Hepatocyte (in vitro differentiated cells): ENCODE results near the gene CORO7. TPM values are rescaled to one million over a fixed set of nuclear protein-coding genes. Genes with fewer than 3 reads are reported as not detected.

Source experiments
- DNase-seq: peaks from one replicate; pipeline ENCODE4 v3.0.0-alpha.2; 2016; ENCODE audit warnings: low spot score
- H2AFZ ChIP-seq: fragments of 200-600 bp; sonication (generic); 2 replicates; pipeline ENCODE4 v1.6.0; 2016; ENCODE audit warnings: antibody characterized with exemption, mild to moderate bottlenecking
- H3K27ac ChIP-seq: fragments of 200-600 bp; sonication (generic); 2 replicates; pipeline ENCODE4 v1.5.1; 2016; ENCODE audit warnings: mild to moderate bottlenecking
- H3K27me3 ChIP-seq: fragments of 200-600 bp; sonication (generic); 2 replicates; pipeline ENCODE4 v1.6.1; 2016
- H3K36me3 ChIP-seq: fragments of 200-600 bp; sonication (generic); replicated peaks from 2 replicates; pipeline ENCODE4 v1.5.1; 2016; ENCODE audit warnings: low read depth; ENCODE audit not compliant: insufficient read depth
- H3K4me1 ChIP-seq: fragments of 200-600 bp; sonication (generic); 2 replicates; pipeline ENCODE4 v1.5.1; 2016; ENCODE audit warnings: mild to moderate bottlenecking, moderate library complexity; ENCODE audit not compliant: insufficient read depth
- H3K4me2 ChIP-seq: fragments of 200-600 bp; sonication (generic); 2 replicates; pipeline ENCODE4 v1.6.0; 2016
- H3K4me3 ChIP-seq: fragments of 200-600 bp; sonication (generic); 2 replicates; pipeline ENCODE4 v1.5.1; 2016; ENCODE audit warnings: mild to moderate bottlenecking
- H3K79me2 ChIP-seq: fragments of 200-600 bp; sonication (generic); 2 replicates; pipeline ENCODE4 v1.6.0; 2017; ENCODE audit warnings: mild to moderate bottlenecking
- H3K9me2 ChIP-seq: fragments of 200-600 bp; sonication (generic); replicated peaks from 2 replicates; pipeline ENCODE4 v1.6.0; 2017; ENCODE audit warnings: mild to moderate bottlenecking; ENCODE audit not compliant: insufficient read depth
- H3K9me3 ChIP-seq: fragments of 200-600 bp; sonication (generic); 2 replicates; pipeline ENCODE4 v1.5.1; 2016; ENCODE audit warnings: low read depth, mild to moderate bottlenecking
- H4K20me1 ChIP-seq: fragments of 200-600 bp; sonication (generic); 2 replicates; pipeline ENCODE4 v1.6.0; 2016; ENCODE audit warnings: mild to moderate bottlenecking; ENCODE audit not compliant: insufficient read depth, poor library complexity, severe bottlenecking
- CTCF ChIP-seq: fragments of 200-600 bp; sonication (generic); IDR thresholded peaks from 2 replicates; pipeline ENCODE4 v1.5.1; 2016; ENCODE audit warnings: antibody characterized with exemption, mild to moderate bottlenecking; ENCODE audit not compliant: poor library complexity
- EZH2 ChIP-seq: fragments of 200-600 bp; sonication (generic); IDR thresholded peaks from 2 replicates; pipeline ENCODE4 v1.6.1; 2016; ENCODE audit warnings: antibody characterized with exemption, mild to moderate bottlenecking, borderline replicate concordance
- EZH2phosphoT487 ChIP-seq: fragments of 200-600 bp; sonication (generic); IDR thresholded peaks from one replicate; pipeline ENCODE4 v1.6.1; 2018; ENCODE audit warnings: antibody characterized with exemption, mild to moderate bottlenecking, low read depth, moderate library complexity; ENCODE audit not compliant: unreplicated experiment, severe bottlenecking
- WGBS: methylation state at CpG from one replicate; pipeline ENCODE4 v1.1.6; 2016; ENCODE audit warnings: low lambda C conversion rate; ENCODE audit errors: missing lambda C conversion rate; 5-methylcytosine and 5-hydroxymethylcytosine counted together
- polyA plus RNA-seq: library from polyadenylated mRNA; unstranded; fragments of >200 nt; fragmentation: Nextera tagmentation; extraction: Ambion mirVana; gene quantifications from 2 replicates; pipeline ENCODE4 v1.2.1, GENCODE V29; 2016
- total RNA-seq: library from RNA; depleted of rRNA; stranded (reverse); fragments of >200 nt; gene quantifications from 2 replicates; pipeline ENCODE4 v1.2.3, GENCODE V29; 2014

Gene CORO7
- total and polyA plus RNA-seq, 2 experiments from 2014 or later: 18.2 to 33.3 TPM

DNA sequence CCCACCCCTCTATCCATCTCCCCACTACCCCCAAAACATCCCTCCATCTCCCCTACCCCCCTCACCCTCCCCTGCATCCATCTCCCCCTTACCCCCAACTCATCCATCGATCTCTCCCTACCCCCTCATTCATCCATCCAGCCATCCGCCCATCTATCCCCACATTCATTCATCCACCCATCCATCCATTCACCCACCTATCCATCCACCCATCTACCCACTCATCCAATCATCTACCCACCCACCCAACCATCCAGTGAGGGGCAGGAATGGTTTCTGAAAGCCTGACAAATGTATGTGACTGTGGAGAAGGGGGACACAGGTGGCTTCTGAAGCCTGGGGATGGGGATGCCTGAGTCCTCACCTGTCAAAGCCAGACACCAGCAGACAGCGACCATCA, 56.5 kb downstream of the CORO7 start:
- Histone ChIP-seq H3K9me2 (no peaks in the 10 kb centered on the region), H3K36me3 (no peaks in the 10 kb centered on the region), H2AFZ (no peak overlapping the region), H3K27me3 (no peaks in the 10 kb centered on the region), H3K9me3 (no peaks in the 10 kb centered on the region), H3K27ac (no peak overlapping the region), H3K79me2 (no peaks in the 10 kb centered on the region), H3K4me2 (no peak overlapping the region), H3K4me3 (no peak overlapping the region), H3K4me1 (no peaks in the 10 kb centered on the region), H4K20me1 (no peaks in the 10 kb centered on the region)
- WGBS: 99% methylated on average over 3 of the region's 3 CpGs
- DNase-seq: no peak
- TF ChIP-seq CTCF: no peak
- no peak for TF ChIP-seq EZH2
- no peak for TF ChIP-seq EZH2phosphoT487

- Histone ChIP-seq H3K27me3 (no peaks in the 10 kb centered on the region), H3K4me2 (no peak overlapping the region), H3K9me2 (no peaks in the 10 kb centered on the region), H3K4me1 (no peaks in the 10 kb centered on the region), H3K36me3 (no peaks in the 10 kb centered on the region), H3K4me3 (no peak overlapping the region), H2AFZ (no peak overlapping the region), H3K27ac (no peak overlapping the region), H3K79me2 (no peaks in the 10 kb centered on the region), H3K9me3 (no peaks in the 10 kb centered on the region), H4K20me1 (no peaks in the 10 kb centered on the region)
- TF ChIP-seq EZH2phosphoT487: no peak
- TF ChIP-seq CTCF: peak; percentile 93
- DNase-seq: peak; percentile 78
- WGBS: 47% methylated on average over 14 of the region's 19 CpGs
Observed at GRCh38 chr16:4358831-4359561, 57.4 kb downstream of the CORO7 start.

- H3K4me2 ChIP-seq: no peak overlapping the region
- 97% methylated on average over 18 of the region's 19 CpGs for WGBS
- TF ChIP-seq EZH2 (no peak), EZH2phosphoT487 (no peak), CTCF (no peak)
- no peak overlapping the region for H2AFZ ChIP-seq
- DNase-seq: no peak
- no peaks in the 10 kb centered on the region for H4K20me1 ChIP-seq
- no peaks in the 10 kb centered on the region for H3K9me2 ChIP-seq
- H3K4me1 ChIP-seq: no peaks in the 10 kb centered on the region
- H3K36me3 ChIP-seq: no peaks in the 10 kb centered on the region
- H3K27me3 ChIP-seq: no peaks in the 10 kb centered on the region
- H3K4me3 ChIP-seq: no peak overlapping the region
- H3K9me3 ChIP-seq: no peaks in the 10 kb centered on the region
- no peaks in the 10 kb centered on the region for H3K79me2 ChIP-seq
- no peak overlapping the region for H3K27ac ChIP-seq
Observed at GRCh38 chr16:4358236-4358635, 58.2 kb downstream of the CORO7 start.
